ENCODE data around the gene CMPK2.

DNA sequence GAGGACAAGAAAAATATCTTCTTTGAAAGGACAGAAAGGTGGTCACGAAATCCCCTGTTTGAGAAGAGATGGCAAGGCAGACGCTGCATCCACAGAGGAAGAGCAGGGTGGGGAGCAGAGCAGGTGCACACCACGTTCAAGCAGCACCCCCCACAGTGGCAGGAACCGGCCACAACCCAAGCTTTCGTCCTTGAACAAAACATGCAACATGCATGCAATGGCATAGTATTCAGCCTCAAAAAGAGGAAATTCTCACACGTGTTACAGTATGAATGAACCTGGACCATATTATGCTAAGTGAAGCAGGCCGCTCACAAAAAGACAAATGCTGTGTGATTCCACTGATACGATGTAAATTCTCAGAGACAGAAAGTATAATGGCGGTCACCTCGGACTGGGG is 51.4 kb downstream of the CMPK2 start:
- TF ChIP-seq POLR2A (IDR thresholded peaks at IDR 0.05; ENCODE audit: extremely low read depth, insufficient read length) (no peak), CTCF (IDR thresholded peaks at IDR 0.05; ENCODE audit: low read depth, low read length) (no peak), MYC (IDR thresholded peaks at IDR 0.05; ENCODE audit: low read depth, low read length) (no peak)
- TF ChIP-seq, protein P1, sequence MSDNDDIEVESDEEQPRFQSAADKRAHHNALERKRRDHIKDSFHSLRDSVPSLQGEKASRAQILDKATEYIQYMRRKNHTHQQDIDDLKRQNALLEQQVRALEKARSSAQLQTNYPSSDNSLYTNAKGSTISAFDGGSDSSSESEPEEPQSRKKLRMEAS (IDR thresholded peaks at IDR 0.05; ENCODE audit: low read depth, low read length): no peak

All from NB4 (cell line).